Stimulated activated CD8-positive, alpha-beta memory T cell treated with anti-CD3 and anti-CD28 coated beads, Interleukin-4, amount 100 ng/mL, for 4 hours (primary cell): ENCODE measurements around the gene CPAMD8.
"Not testable (repeated sequence)": the region's sequence is repeated elsewhere in the genome, so short reads cannot be mapped to it uniquely, and the experiment has no call there.

Source experiments
- DNase-seq, 2 donors: peaks; one replicate each; pipeline ENCODE4 v3.0.0-alpha.2; 2020; ENCODE audit warnings: low read depth in 2 of 2, low spot score in 1 of 2

Gene CPAMD8

GRCh38 chr19:16876904-16877361, 149.7 kb downstream of the CPAMD8 start:
- no peak for DNase-seq

- DNase-seq, result no peak
Observed at GRCh38 chr19:16875584-16876555, 150.7 kb downstream of the CPAMD8 start.

- DNase-seq, result not testable (repeated sequence)
Observed at GRCh38 chr19:16874978-16875299, 151.7 kb downstream of the CPAMD8 start.

GRCh38 chr19:16874250-16874977, 152.2 kb downstream of the CPAMD8 start:
- DNase-seq, result no peak

- DNase-seq, result no peak
Observed at GRCh38 chr19:16873594-16873993, 153.0 kb downstream of the CPAMD8 start.

GRCh38 chr19:16872728-16873127, 153.9 kb downstream of the CPAMD8 start:
- DNase-seq, result no peak

GRCh38 chr19:16871871-16872270, 154.7 kb downstream of the CPAMD8 start:
- DNase-seq, result no peak

- no peak for DNase-seq
Observed at GRCh38 chr19:16869331-16869972, 157.2 kb downstream of the CPAMD8 start.

GRCh38 chr19:16868423-16869130, 158.0 kb downstream of the CPAMD8 start:
- no peak for DNase-seq

GRCh38 chr19:16867211-16867610, 159.4 kb downstream of the CPAMD8 start:
- DNase-seq, result no peak

GRCh38 chr19:16862826-16863415, 163.7 kb downstream of the CPAMD8 start:
- no peak for DNase-seq

- DNase-seq, result no peak
Observed at GRCh38 chr19:16861834-16862233, 164.8 kb downstream of the CPAMD8 start.

GRCh38 chr19:16861011-16861410, 165.6 kb downstream of the CPAMD8 start:
- no peak for DNase-seq

- no peak for DNase-seq
Observed at GRCh38 chr19:16860118-16860517, 166.5 kb downstream of the CPAMD8 start.

- DNase-seq, result no peak
Observed at GRCh38 chr19:16859626-16860025, 167.0 kb downstream of the CPAMD8 start.

GRCh38 chr19:16856091-16856490, 170.5 kb downstream of the CPAMD8 start:
- no peak for DNase-seq

GRCh38 chr19:16853066-16853465, 173.5 kb downstream of the CPAMD8 start:
- no peak for DNase-seq

GRCh38 chr19:16851031-16851712, 175.4 kb downstream of the CPAMD8 start:
- no peak for DNase-seq

- no peak for DNase-seq
Observed at GRCh38 chr19:16850133-16850532, 176.5 kb downstream of the CPAMD8 start.

GRCh38 chr19:16849168-16849567, 177.4 kb downstream of the CPAMD8 start:
- DNase-seq, result no peak
